HUDEP-2 (cell line): ENCODE measurements around the gene KRT35.

Source experiments
- DNase-seq, 76 experiments: peaks; one replicate each; lab custom pipeline; 2025; ENCODE audit not compliant: unreplicated experiment in 76 of 76; lab: John Stamatoyannopoulos, UW

KRT35 gene

GRCh38 chr17:41428591-41429291 lies 52.2 kb downstream of the KRT35 start:
- DNase-seq: no peak
